Frontal cortex (tissue), 4 donors: ENCODE data around the gene GPR142. TPM values are rescaled to one million over a fixed set of nuclear protein-coding genes. Genes with fewer than 3 reads are reported as not detected.

Experiments
- DNase-seq, 2 donors: peaks; one replicate each; pipeline ENCODE4 v3.0.0; 2012; ENCODE audit warnings: low spot score in 2 of 2
- FAIRE-seq: peaks from 2 replicates; lab custom pipeline; 2012; peaks lifted over from hg19 to GRCh38; lab: Jason Lieb, UNC
- total RNA-seq: library from RNA; depleted of rRNA; stranded (reverse); fragments of >200 nt; gene quantifications from one replicate; pipeline ENCODE4 v1.2.3, GENCODE V29; 2014
- donor health status: control.
- donor health status: control.
- donor health status: control.

The GPR142 gene
- total RNA-seq: not detected

- DNase-seq (no peak), FAIRE-seq (no peak)
Measured at GRCh38 chr17:74367206-74367605, at the start of gene GPR142. Gene GPR142 (plus strand): TSS chr17:74367506. CDS start chr17:74369541, 2,035 bp downstream.

- no peak for FAIRE-seq
- DNase-seq: no peak
Measured at GRCh38 chr17:74318391-74318790, 48.9 kb upstream of the GPR142 start.

- FAIRE-seq: no peak
- DNase-seq: no peak
Measured at GRCh38 chr17:74324521-74324920, 42.8 kb upstream of the GPR142 start.

- peak in 1 of 2 donors; percentile 55 for DNase-seq
- FAIRE-seq: no peak
Measured at GRCh38 chr17:74325376-74325742, 41.9 kb upstream of the GPR142 start.

- DNase-seq (peak; percentile 82 to 88), FAIRE-seq (no peak)
Measured at GRCh38 chr17:74325743-74326379, 41.4 kb upstream of the GPR142 start, which contains the start of gene KIF19. Gene KIF19 (plus strand): TSS chr17:74326226. CDS start chr17:74326350, 124 bp downstream.

- DNase-seq: no peak
- FAIRE-seq: no peak
Measured at GRCh38 chr17:74326506-74326905, 40.8 kb upstream of the GPR142 start.

- no peak for FAIRE-seq
- no peak for DNase-seq
Measured at GRCh38 chr17:74328487-74328886, 38.8 kb upstream of the GPR142 start.

GRCh38 chr17:74329378-74329777 is 37.9 kb upstream of the GPR142 start:
- DNase-seq (no peak), FAIRE-seq (no peak)

- DNase-seq: no peak
- no peak for FAIRE-seq
Measured at GRCh38 chr17:74330446-74330845, 36.9 kb upstream of the GPR142 start.

- no peak for DNase-seq
Measured at GRCh38 chr17:74332017-74332650, 35.2 kb upstream of the GPR142 start.

GRCh38 chr17:74332763-74333283 is 34.5 kb upstream of the GPR142 start:
- DNase-seq (no peak), FAIRE-seq (no peak)

More at GRCh38 chr17:74332017-74332650, 35.2 kb upstream of the GPR142 start:
- no peak for FAIRE-seq

GRCh38 chr17:74334393-74335039 is 32.8 kb upstream of the GPR142 start:
- DNase-seq: no peak
- no peak for FAIRE-seq

- DNase-seq (no peak), FAIRE-seq (no peak)
Measured at GRCh38 chr17:74335529-74336062, 31.7 kb upstream of the GPR142 start.

GRCh38 chr17:74336307-74336706 is 31.0 kb upstream of the GPR142 start:
- DNase-seq (no peak), FAIRE-seq (no peak)

- FAIRE-seq (no peak), DNase-seq (no peak)
Measured at GRCh38 chr17:74337834-74338500, 29.3 kb upstream of the GPR142 start.

GRCh38 chr17:74339537-74340195 is 27.6 kb upstream of the GPR142 start:
- DNase-seq: no peak
- no peak for FAIRE-seq

GRCh38 chr17:74340470-74341023 is 26.8 kb upstream of the GPR142 start:
- FAIRE-seq: no peak
- no peak for DNase-seq

GRCh38 chr17:74342224-74342623 is 25.1 kb upstream of the GPR142 start:
- FAIRE-seq: no peak
- no peak for DNase-seq

GRCh38 chr17:74343121-74343520 is 24.2 kb upstream of the GPR142 start:
- DNase-seq (no peak), FAIRE-seq (no peak)
